ENCODE measurements around the gene TBC1D2B. TPM values are rescaled to one million over a fixed set of nuclear protein-coding genes. Genes with fewer than 3 reads are reported as not detected.
A peak's percentile ranks its signal among the peaks of the same experiment; 100 is the strongest.

TBC1D2B gene
- 10 to 100 TPM; 31.3 to 58.8 (median 32.7) TPM for total RNA-seq

GRCh38 chr15:78077053-78077870 is at the start of gene TBC1D2B:
TSS of gene TBC1D2B (minus strand) at chr15:78077711. CDS start at chr15:78077652, 59 bp downstream.
- Histone ChIP-seq H3K4me1 (peaks cover 21 to 57% (median 53%) of the 10 kb centered on the region in 4 donors), H3K27ac (replicated peaks in 1 of 4) (peak within 1 kb of the TSS; percentile 89 to 93 (median 90)), H3K27me3 (no peaks in the 10 kb centered on the region), H3K4me3 (peak within 1 kb of the TSS; percentile 89 to 94 (median 90)), H3K36me3 (no peaks in the 10 kb centered on the region), H3K9me3 (no peaks in the 10 kb centered on the region)
- intact Hi-C loops (cut with DNase I), result loop anchor here (5.0 kb wide), 1 partner anchor 75 kb away; no protein-coding TSS in a partner anchor
- TF ChIP-seq CTCF (IDR thresholded peaks at IDR 0.05) (peak in 1 of 3 experiments; percentile 15), POLR2A (IDR thresholded peaks at IDR 0.05; ENCODE audit: low read depth) (no peak), EP300 (IDR thresholded peaks at IDR 0.05) (no peak), POLR2AphosphoS5 (IDR thresholded peaks at IDR 0.05) (peak; percentile 18 to 23)
- 1% methylated on average over 34 of the region's 104 CpGs for WGBS
- DNase-seq (ENCODE audit: extremely low spot score), result no peak

GRCh38 chr15:78125267-78125666 is 47.8 kb upstream of the TBC1D2B start:
- intact Hi-C loops (cut with DNase I), result no loop called here
- Histone ChIP-seq H3K4me3 (no peak overlapping the region), H3K27me3 (no peaks in the 10 kb centered on the region), H3K36me3 (no peaks in the 10 kb centered on the region), H3K27ac (replicated peaks in 1 of 4) (no peak overlapping the region), H3K9me3 (no peaks in the 10 kb centered on the region), H3K4me1 (peaks cover 0 to under 1% (median 0%) of the 10 kb centered on the region in 4 donors)
- no peak for DNase-seq (ENCODE audit: extremely low spot score)
- WGBS, result 80% methylated on average over 3 of the region's 3 CpGs
- TF ChIP-seq POLR2AphosphoS5 (IDR thresholded peaks at IDR 0.05), result no peak
- no peak for TF ChIP-seq CTCF (IDR thresholded peaks at IDR 0.05)

- no peaks in the 10 kb centered on the region for H3K9me3 ChIP-seq
- TF ChIP-seq POLR2A (IDR thresholded peaks at IDR 0.05; ENCODE audit: low read depth) (no peak), EP300 (IDR thresholded peaks at IDR 0.05) (no peak), POLR2AphosphoS5 (IDR thresholded peaks at IDR 0.05) (no peak), CTCF (IDR thresholded peaks at IDR 0.05) (no peak)
- H3K4me3 ChIP-seq, result no peak overlapping the region
- no peak for DNase-seq (ENCODE audit: extremely low spot score)
- H3K36me3 ChIP-seq, result no peaks in the 10 kb centered on the region
- 82% methylated on average over 4 of the region's 5 CpGs for WGBS
- intact Hi-C loops (cut with DNase I), result no loop called here
- H3K27ac ChIP-seq (replicated peaks in 1 of 4), result no peak overlapping the region
- H3K27me3 ChIP-seq, result no peaks in the 10 kb centered on the region
- no peaks in the 10 kb centered on the region for H3K4me1 ChIP-seq
Measured at GRCh38 chr15:78120523-78120922, 43.0 kb upstream of the TBC1D2B start.

GRCh38 chr15:78112551-78112950 is 35.0 kb upstream of the TBC1D2B start:
- Histone ChIP-seq H3K4me1 (peaks cover 0 to 9% (median 1%) of the 10 kb centered on the region in 4 donors), H3K27ac (replicated peaks in 1 of 4) (no peak overlapping the region), H3K36me3 (no peaks in the 10 kb centered on the region), H3K4me3 (no peak overlapping the region), H3K9me3 (no peaks in the 10 kb centered on the region), H3K27me3 (no peaks in the 10 kb centered on the region)
- TF ChIP-seq POLR2AphosphoS5 (IDR thresholded peaks at IDR 0.05) (no peak), POLR2A (IDR thresholded peaks at IDR 0.05; ENCODE audit: low read depth) (no peak), EP300 (IDR thresholded peaks at IDR 0.05) (no peak)
- DNase-seq (ENCODE audit: extremely low spot score), result no peak
- intact Hi-C loops (cut with DNase I), result loop anchor here (5.0 kb wide), 3 partner anchors 85 to 310 kb away; no protein-coding TSS in a partner anchor
- 75% methylated on average over 3 of the region's 3 CpGs for WGBS

- Histone ChIP-seq H3K27me3 (no peaks in the 10 kb centered on the region), H3K4me1 (peaks cover 0 to 9% (median 1%) of the 10 kb centered on the region in 4 donors), H3K36me3 (no peaks in the 10 kb centered on the region), H3K4me3 (no peak overlapping the region), H3K9me3 (no peaks in the 10 kb centered on the region), H3K27ac (replicated peaks in 1 of 4) (no peak overlapping the region)
- intact Hi-C loops (cut with DNase I), result loop anchor here (5.0 kb wide), 3 partner anchors 86 to 311 kb away; no protein-coding TSS in a partner anchor
- DNase-seq (ENCODE audit: extremely low spot score), result no peak
- WGBS, result 83% methylated on average over 3 of the region's 3 CpGs
- TF ChIP-seq POLR2AphosphoS5 (IDR thresholded peaks at IDR 0.05), result no peak
- no peak for TF ChIP-seq EP300 (IDR thresholded peaks at IDR 0.05)
- TF ChIP-seq CTCF (IDR thresholded peaks at IDR 0.05), result no peak
- TF ChIP-seq POLR2A (IDR thresholded peaks at IDR 0.05; ENCODE audit: low read depth), result no peak
Measured at GRCh38 chr15:78111788-78112187, 34.3 kb upstream of the TBC1D2B start.

Data from esophagus muscularis mucosa (tissue), 4 donors.